AG10803 (cell line): Measurements from ENCODE around the gene ZBP1.

ENCODE experiments used
- DNase-seq: peaks from one replicate; pipeline ENCODE4 v3.0.0; 2010; ENCODE audit warnings: low read depth
- H3K4me3 ChIP-seq: 2 replicates; pipeline ENCODE4 v1.5.1; 2011; ENCODE audit warnings: mild to moderate bottlenecking, low read length, control low read depth
- TF ChIP-seq, protein P1 (sequence below): conservative IDR thresholded peaks from 2 replicates; pipeline ENCODE4 v1.5.1; 2011; ENCODE audit warnings: mild to moderate bottlenecking, low read length, control low read depth, inconsistent platforms

Gene ZBP1

DNA sequence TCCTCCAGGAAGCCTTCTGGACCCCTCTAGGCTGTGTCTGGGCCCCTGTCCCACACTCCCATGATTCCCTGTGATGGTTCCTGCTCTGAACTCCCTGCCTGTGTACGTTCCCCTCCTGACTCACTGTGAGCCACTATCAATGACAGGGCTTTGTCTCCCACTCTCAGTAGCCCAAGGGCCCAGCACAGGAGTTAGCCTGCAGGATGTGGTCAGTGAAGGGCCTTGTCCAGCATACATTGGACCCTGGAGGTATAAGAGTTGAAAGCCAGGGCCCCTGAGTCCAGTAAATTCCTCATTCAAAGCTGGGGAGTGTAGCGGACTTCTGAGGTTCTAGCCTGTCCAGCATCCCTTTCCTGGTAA, 19.0 kb downstream of the ZBP1 start:
- TF ChIP-seq, protein P1, sequence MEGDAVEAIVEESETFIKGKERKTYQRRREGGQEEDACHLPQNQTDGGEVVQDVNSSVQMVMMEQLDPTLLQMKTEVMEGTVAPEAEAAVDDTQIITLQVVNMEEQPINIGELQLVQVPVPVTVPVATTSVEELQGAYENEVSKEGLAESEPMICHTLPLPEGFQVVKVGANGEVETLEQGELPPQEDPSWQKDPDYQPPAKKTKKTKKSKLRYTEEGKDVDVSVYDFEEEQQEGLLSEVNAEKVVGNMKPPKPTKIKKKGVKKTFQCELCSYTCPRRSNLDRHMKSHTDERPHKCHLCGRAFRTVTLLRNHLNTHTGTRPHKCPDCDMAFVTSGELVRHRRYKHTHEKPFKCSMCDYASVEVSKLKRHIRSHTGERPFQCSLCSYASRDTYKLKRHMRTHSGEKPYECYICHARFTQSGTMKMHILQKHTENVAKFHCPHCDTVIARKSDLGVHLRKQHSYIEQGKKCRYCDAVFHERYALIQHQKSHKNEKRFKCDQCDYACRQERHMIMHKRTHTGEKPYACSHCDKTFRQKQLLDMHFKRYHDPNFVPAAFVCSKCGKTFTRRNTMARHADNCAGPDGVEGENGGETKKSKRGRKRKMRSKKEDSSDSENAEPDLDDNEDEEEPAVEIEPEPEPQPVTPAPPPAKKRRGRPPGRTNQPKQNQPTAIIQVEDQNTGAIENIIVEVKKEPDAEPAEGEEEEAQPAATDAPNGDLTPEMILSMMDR: no peak
- DNase-seq: no peak
- H3K4me3 ChIP-seq: no peak overlapping the region

GRCh38 chr20:57600320-57601210, 19.7 kb downstream of the ZBP1 start:
- DNase-seq: no peak
- TF ChIP-seq, protein P1: no peak
- no peak overlapping the region for H3K4me3 ChIP-seq

GRCh38 chr20:57598491-57598890, 21.7 kb downstream of the ZBP1 start:
- TF ChIP-seq, protein P1: no peak
- no peak overlapping the region for H3K4me3 ChIP-seq
- DNase-seq: no peak

GRCh38 chr20:57598060-57598459, 22.2 kb downstream of the ZBP1 start:
- H3K4me3 ChIP-seq: no peak overlapping the region
- DNase-seq: no peak
- TF ChIP-seq, protein P1: no peak

DNA sequence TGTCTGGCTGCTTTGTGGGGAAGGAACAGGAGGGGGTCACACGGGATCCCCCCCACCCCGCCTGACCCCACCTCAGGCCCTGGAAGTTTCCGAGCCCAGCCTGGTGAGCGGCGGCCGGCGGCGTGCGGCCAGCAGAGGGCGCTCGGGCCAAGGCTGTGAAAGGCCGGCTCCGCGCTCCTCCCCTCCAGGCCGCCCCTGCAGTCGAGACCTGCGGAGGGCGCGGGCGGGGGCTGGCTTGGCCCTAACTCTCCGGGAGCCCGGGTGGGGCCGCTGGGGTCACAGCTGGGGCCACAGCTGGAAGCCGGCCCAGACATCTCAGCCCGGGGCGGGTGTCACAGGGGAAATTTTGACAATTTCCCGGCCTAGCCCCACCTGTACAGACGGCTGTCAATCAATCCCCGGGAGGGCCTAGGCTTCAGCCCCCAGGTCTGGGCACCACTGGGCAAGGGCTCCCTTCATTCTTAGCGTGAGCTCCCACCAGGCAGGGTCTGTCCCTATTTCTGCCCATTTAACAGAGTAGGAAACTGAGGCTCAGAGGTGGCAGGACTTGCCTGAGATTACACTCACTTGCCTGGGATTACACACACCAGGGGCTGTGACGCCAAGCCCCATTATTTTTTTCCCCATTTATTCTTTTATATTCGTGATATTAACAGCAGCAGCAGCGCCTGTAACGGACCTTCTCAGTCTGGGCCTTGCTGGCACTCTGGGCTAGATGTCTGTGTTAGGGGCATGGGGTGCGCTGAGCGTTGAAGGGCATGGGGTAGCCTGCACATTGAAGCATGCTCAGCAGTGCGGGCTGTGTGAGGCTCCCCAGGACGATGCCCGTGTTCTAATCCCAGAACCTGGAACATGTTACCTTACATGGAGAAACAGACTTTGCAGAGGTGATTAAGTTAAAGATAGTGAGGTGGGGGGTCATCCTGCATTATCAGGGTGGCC, 23.0 kb downstream of the ZBP1 start:
- no peak overlapping the region for H3K4me3 ChIP-seq
- TF ChIP-seq, protein P1: peak; percentile 56
- DNase-seq: peak; percentile 28

- TF ChIP-seq, protein P1: no peak
- no peak for DNase-seq
- H3K4me3 ChIP-seq: no peak overlapping the region
Observed at GRCh38 chr20:57596358-57596757, 23.9 kb downstream of the ZBP1 start.
